ENCODE results near the gene PTGS1. TPM values are rescaled to one million over a fixed set of nuclear protein-coding genes. Genes with fewer than 3 reads are reported as not detected.

PTGS1 gene
- total RNA-seq, 4 donors from 2014 or later: 15.8 to 154 (median 46.4) TPM

DNA sequence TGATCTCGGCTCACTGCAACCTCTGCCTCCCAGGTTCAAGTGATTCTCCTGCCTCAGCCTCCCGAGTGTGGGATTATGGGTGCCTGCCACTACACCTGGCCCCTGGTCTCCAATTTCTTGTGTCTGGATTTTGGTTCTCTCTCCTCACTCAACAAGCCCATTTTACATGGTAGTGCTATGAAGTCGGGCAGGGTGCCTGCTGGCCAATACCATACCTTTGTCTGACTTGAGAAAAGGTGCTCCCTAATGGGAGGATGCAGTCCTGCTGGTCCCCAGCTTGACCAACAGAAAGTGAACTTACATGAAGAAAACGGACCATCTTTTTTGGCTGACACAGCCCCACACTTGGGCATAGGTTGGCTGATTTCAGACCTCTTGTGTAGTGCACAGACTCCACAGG is 21.6 kb upstream of the PTGS1 start:
- Histone ChIP-seq H3K27ac (no peak overlapping the region), H3K4me3 (no peak overlapping the region), H3K36me3 (no peaks in the 10 kb centered on the region), H3K27me3 (no peaks in the 10 kb centered on the region), H3K4me1 (peaks cover 0 to 20% (median 4%) of the 10 kb centered on the region in 3 donors), H3K9me3 (no peaks in the 10 kb centered on the region)
- no peak for ATAC-seq
- no peak for TF ChIP-seq POLR2AphosphoS5 (IDR thresholded peaks at IDR 0.05)
- no peak for TF ChIP-seq POLR2A (IDR thresholded peaks at IDR 0.05)
- TF ChIP-seq EP300 (IDR thresholded peaks at IDR 0.05): no peak
- TF ChIP-seq, protein P1, sequence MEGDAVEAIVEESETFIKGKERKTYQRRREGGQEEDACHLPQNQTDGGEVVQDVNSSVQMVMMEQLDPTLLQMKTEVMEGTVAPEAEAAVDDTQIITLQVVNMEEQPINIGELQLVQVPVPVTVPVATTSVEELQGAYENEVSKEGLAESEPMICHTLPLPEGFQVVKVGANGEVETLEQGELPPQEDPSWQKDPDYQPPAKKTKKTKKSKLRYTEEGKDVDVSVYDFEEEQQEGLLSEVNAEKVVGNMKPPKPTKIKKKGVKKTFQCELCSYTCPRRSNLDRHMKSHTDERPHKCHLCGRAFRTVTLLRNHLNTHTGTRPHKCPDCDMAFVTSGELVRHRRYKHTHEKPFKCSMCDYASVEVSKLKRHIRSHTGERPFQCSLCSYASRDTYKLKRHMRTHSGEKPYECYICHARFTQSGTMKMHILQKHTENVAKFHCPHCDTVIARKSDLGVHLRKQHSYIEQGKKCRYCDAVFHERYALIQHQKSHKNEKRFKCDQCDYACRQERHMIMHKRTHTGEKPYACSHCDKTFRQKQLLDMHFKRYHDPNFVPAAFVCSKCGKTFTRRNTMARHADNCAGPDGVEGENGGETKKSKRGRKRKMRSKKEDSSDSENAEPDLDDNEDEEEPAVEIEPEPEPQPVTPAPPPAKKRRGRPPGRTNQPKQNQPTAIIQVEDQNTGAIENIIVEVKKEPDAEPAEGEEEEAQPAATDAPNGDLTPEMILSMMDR (IDR thresholded peaks at IDR 0.05): no peak
- 70 to 77% methylated on average over 2 to 4 of the region's 4 CpGs for WGBS, 2 donors (ENCODE audit: low coverage in 1 of 2)

DNA sequence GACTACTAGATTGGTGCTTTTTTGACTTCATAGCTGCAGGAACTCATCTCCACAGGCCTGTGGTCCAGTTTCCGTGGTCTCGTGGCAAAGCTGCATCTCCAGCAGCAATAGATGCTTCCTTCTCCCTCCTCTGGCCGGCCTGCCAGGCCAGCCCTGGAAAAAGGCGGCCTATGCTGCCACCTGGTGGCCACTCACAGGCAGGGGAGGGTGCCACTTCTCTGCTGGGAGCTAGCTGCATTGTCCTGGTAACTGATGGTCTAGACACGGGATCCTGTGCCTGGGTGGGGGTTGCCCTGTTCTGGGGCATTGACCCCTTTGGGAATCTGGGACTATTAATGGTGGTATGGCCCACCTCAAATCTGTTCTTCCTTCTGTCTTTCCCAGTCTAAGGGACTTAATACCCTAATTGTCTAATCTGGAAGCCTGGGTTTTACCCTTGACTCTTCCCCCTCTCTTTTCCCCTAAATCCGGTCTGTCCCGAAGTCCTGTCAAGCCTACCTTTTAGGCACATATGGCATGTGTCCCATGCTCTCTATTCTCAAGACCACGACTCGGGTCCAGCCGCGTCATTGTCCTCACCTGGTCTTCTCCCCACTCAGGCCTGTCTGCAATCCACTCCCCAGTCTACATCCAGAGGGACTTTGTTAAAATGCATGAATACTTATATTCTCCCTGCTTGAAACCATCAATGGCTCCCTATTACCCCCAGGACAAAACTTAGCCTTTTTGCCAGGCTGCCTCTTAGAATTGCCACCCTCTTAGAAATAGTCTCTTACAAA is 20.1 kb upstream of the PTGS1 start:
- Histone ChIP-seq H3K9me3 (no peaks in the 10 kb centered on the region), H3K4me1 (peaks cover 0 to 20% (median 4%) of the 10 kb centered on the region in 3 donors), H3K36me3 (no peaks in the 10 kb centered on the region), H3K4me3 (no peak overlapping the region), H3K27ac (no peak overlapping the region), H3K27me3 (no peaks in the 10 kb centered on the region)
- ATAC-seq: peak; percentile 74
- no peak for TF ChIP-seq POLR2A (IDR thresholded peaks at IDR 0.05)
- TF ChIP-seq, protein P1 (IDR thresholded peaks at IDR 0.05): peak; percentile 95 to 99 (median 97)
- TF ChIP-seq POLR2AphosphoS5 (IDR thresholded peaks at IDR 0.05): no peak
- TF ChIP-seq EP300 (IDR thresholded peaks at IDR 0.05): no peak
- 38 to 64% methylated on average over 8 to 10 of the region's 11 CpGs for WGBS, 2 donors (ENCODE audit: low coverage in 1 of 2)

DNA sequence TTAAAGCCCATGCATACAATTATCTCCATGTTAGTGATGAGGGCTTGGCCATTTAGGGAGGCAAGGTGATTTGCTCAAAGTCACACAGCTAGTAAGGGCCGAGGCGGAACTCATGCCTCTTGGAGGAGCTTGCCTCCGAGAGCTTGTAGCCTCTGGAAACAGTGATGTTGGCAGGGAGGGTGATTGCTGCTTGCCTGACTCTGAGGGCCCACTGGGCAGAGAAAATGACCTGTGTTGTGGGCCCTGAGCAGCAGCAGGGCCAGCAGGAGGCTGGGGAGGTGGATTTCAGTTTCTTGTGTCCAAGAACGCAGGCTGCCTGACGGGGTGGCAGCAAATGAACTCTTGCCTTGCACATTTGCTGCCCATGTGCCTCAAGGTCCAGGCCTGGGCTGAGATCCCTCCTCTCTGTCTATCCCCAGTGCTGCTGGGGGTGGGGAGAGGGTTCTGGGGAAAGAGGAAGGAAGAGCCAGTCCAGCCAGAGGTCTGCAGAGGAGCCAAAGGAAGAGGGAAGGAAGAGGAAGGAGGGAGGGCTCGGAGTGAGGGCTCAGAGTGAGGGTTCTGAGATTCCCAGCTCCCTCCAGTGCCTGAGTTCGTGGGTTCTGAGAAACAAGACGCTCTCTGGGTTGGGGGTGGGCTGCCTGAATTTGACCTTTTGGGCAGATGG is 16.2 kb upstream of the PTGS1 start:
- WGBS, 2 donors (ENCODE audit: low coverage in 1 of 2): 71% methylated on average over 6 of the region's 8 CpGs; no CpG with 5 or more reads in 1 of the 2 donors
- TF ChIP-seq, protein P1 (IDR thresholded peaks at IDR 0.05): no peak
- TF ChIP-seq EP300 (IDR thresholded peaks at IDR 0.05): no peak
- Histone ChIP-seq H3K4me3 (no peak overlapping the region), H3K4me1 (no peaks in the 10 kb centered on the region), H3K27me3 (no peaks in the 10 kb centered on the region), H3K9me3 (no peaks in the 10 kb centered on the region), H3K27ac (no peak overlapping the region), H3K36me3 (no peaks in the 10 kb centered on the region)
- ATAC-seq: no peak

DNA sequence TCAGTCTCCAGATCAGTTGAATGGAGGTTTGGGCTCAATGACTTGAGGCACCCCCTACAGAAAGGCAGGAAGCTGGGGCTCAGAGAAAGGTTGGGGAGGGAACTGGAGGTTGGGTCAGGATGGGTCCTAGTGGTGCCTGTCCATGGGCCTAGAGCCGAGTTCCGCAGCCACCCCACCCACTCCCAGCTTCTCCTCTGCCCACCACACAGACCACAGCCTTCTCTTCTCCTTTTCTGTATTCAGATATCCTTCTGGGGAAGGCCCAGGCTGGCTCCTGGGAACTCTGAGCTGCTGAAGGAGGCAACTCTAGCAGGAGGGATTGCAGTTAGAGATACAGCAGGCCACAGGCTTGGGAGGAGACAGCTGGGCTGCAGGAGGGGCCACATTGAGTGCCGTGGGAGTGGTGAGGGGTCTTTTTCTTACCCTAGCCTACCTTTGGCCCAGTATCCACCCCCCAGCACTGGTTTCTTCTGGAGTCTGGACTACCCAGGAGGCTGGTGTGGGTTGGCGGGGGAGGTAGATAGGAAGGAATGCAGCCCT is 15.4 kb upstream of the PTGS1 start:
- no peaks in the 10 kb centered on the region for H3K9me3 ChIP-seq
- WGBS, 2 donors (ENCODE audit: low coverage in 1 of 2): 100% methylated on average over 2 of the region's 4 CpGs; no CpG with 5 or more reads in 1 of the 2 donors
- H3K27ac ChIP-seq: no peak overlapping the region
- no peak for ATAC-seq
- no peaks in the 10 kb centered on the region for H3K36me3 ChIP-seq
- H3K27me3 ChIP-seq: no peaks in the 10 kb centered on the region
- TF ChIP-seq EP300 (IDR thresholded peaks at IDR 0.05) (no peak), POLR2AphosphoS5 (IDR thresholded peaks at IDR 0.05) (no peak), POLR2A (IDR thresholded peaks at IDR 0.05) (no peak)
- TF ChIP-seq, protein P1 (IDR thresholded peaks at IDR 0.05): no peak
- no peaks in the 10 kb centered on the region for H3K4me1 ChIP-seq
- no peak overlapping the region for H3K4me3 ChIP-seq

Data from gastroesophageal sphincter (tissue), 4 donors.